Measurements from ENCODE around the gene STKLD1.
"Not testable (repeated sequence)": the region's sequence is repeated elsewhere in the genome, so short reads cannot be mapped to it uniquely, and the experiment has no call there.

STKLD1 gene

GRCh38 chr9:133375724-133376654 lies at the start of gene STKLD1, which contains the start of gene SURF4:
Gene STKLD1 (plus strand): TSS chr9:133376366. CDS start chr9:133376474, 108 bp downstream.
Gene SURF4 (minus strand): TSS chr9:133376060. CDS start chr9:133375969, 91 bp downstream.
- DNase-seq, result peak; percentile 79

- DNase-seq, result not testable (repeated sequence)
Observed at GRCh38 chr9:133327021-133327420, 49.1 kb upstream of the STKLD1 start.

GRCh38 chr9:133327834-133328484 lies 48.2 kb upstream of the STKLD1 start:
- DNase-seq, result no peak

GRCh38 chr9:133329306-133330156 lies 46.6 kb upstream of the STKLD1 start:
- not testable (repeated sequence) for DNase-seq

- DNase-seq, result no peak
Observed at GRCh38 chr9:133331221-133331620, 44.9 kb upstream of the STKLD1 start.

- no peak for DNase-seq
Observed at GRCh38 chr9:133331641-133332380, 44.4 kb upstream of the STKLD1 start.

GRCh38 chr9:133332381-133332730 lies 43.8 kb upstream of the STKLD1 start:
- DNase-seq, result no peak

- no peak for DNase-seq
Observed at GRCh38 chr9:133333011-133333410, 43.2 kb upstream of the STKLD1 start.

- DNase-seq, result no peak
Observed at GRCh38 chr9:133333566-133333965, 42.6 kb upstream of the STKLD1 start.

- no peak for DNase-seq
Observed at GRCh38 chr9:133334161-133334560, 42.0 kb upstream of the STKLD1 start.

GRCh38 chr9:133334888-133335287 lies 41.3 kb upstream of the STKLD1 start:
- DNase-seq, result not testable (repeated sequence)

GRCh38 chr9:133335924-133336811 lies 40.0 kb upstream of the STKLD1 start, which contains the start of gene SURF6:
Gene SURF6 (minus strand): TSS chr9:133336188. CDS start chr9:133336132, 56 bp downstream.
- peak; percentile 56 for DNase-seq

GRCh38 chr9:133339641-133340040 lies 36.5 kb upstream of the STKLD1 start:
- DNase-seq, result no peak

- no peak for DNase-seq
Observed at GRCh38 chr9:133340256-133340655, 35.9 kb upstream of the STKLD1 start.

GRCh38 chr9:133340916-133341315 lies 35.2 kb upstream of the STKLD1 start:
- DNase-seq, result no peak

GRCh38 chr9:133341369-133342068 lies 34.6 kb upstream of the STKLD1 start:
- DNase-seq, result no peak

GRCh38 chr9:133342069-133342406 lies 34.1 kb upstream of the STKLD1 start:
- no peak for DNase-seq

- no peak for DNase-seq
Observed at GRCh38 chr9:133342570-133342969, 33.6 kb upstream of the STKLD1 start.

- DNase-seq, result no peak
Observed at GRCh38 chr9:133344071-133344470, 32.1 kb upstream of the STKLD1 start.

GRCh38 chr9:133344979-133345378 lies 31.2 kb upstream of the STKLD1 start:
- DNase-seq, result no peak

GRCh38 chr9:133345596-133345995 lies 30.6 kb upstream of the STKLD1 start:
- no peak for DNase-seq
